GM18526 (cell line): Measurements from ENCODE around the gene PCDHB12.
"Not testable (repeated sequence)": the region's sequence is repeated elsewhere in the genome, so short reads cannot be mapped to it uniquely, and the experiment has no call there.

Experiments used
- POLR2A ChIP-seq: IDR thresholded peaks from 3 replicates; pipeline ENCODE4 v1.6.1; 2011; ENCODE audit not compliant: insufficient read length; ENCODE audit errors: extremely low read depth

The PCDHB12 gene

DNA sequence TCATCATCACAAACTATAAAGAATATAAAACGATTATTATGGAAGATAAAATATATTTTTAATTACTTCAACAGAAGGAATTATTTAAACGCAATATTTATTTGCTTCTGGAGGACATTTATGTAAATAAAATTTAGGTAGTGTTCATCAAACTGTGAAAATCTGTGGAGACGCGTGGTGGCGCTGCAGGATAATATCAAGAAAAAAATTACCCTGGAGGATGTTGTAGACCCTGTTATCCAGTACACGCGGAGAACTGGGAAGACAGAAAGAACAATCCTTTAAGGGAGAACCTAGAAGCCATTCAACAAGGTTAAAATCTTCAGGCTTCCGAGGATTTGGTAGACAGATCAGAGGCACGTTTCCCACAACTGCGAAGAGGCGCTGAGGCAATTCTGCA lies at the start of gene PCDHB12:
Gene PCDHB12 (plus strand): TSS at position 242 of the 400 bp plus-strand sequence. CDS start 189 bp downstream, outside the sequence.
- TF ChIP-seq POLR2A, result no peak

DNA sequence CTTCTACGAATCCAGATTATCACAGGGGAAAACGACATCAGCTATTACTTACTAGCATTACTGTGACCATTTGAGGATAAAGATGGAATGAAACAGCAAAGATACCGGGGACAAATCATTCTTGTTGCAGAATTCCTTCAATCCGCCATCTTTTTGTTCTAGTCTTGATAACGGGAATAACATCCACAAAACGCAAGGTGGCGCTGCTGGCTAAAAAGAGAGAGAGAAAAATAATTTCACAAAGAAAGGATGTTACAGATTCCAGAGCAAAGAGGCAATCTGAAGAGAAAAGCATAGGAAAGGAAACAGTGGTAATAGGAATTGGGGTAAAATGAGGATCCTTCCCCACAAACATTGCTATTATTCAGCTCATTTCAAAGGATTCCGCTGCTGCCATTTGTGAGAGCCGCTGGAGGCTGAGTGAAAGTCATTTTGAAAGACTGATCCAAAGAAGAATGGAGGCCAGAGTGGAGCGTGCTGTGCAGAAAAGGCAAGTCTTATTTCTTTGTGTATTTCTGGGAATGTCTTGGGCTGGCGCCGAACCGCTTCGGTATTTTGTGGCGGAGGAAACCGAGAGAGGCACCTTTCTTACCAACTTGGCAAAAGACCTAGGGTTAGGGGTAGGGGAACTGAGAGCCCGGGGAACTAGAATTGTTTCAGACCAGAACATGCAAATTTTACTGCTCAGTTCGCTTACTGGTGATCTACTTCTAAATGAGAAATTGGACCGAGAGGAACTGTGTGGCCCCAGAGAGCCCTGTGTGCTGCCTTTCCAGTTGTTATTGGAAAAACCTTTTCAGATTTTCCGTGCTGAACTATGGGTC lies 35.9 kb upstream of the PCDHB12 start, which contains the start of gene PCDHB7:
Gene PCDHB7 (plus strand): TSS at position 264 of the 824 bp plus-strand sequence. CDS start 192 bp downstream, at position 456.
- TF ChIP-seq POLR2A, result no peak

DNA sequence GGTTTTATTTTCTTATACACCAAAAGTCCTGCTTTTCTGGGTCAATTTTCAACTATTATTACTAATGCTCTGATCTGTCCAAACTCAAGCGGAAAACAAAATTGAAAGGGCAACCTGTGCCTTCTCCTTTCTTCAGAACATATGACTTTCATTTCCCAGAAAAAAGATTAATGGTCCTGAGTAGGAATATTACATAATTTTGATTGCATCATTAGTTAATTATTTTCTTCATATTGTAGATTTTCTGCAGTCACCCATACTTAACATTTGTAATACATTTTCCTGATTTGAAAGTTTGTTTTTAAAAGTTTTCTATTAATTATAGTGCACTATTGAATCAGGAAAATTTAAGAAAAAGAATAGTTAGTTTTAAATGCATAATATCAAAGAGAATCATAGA lies 32.6 kb upstream of the PCDHB12 start:
- TF ChIP-seq POLR2A, result no peak

DNA sequence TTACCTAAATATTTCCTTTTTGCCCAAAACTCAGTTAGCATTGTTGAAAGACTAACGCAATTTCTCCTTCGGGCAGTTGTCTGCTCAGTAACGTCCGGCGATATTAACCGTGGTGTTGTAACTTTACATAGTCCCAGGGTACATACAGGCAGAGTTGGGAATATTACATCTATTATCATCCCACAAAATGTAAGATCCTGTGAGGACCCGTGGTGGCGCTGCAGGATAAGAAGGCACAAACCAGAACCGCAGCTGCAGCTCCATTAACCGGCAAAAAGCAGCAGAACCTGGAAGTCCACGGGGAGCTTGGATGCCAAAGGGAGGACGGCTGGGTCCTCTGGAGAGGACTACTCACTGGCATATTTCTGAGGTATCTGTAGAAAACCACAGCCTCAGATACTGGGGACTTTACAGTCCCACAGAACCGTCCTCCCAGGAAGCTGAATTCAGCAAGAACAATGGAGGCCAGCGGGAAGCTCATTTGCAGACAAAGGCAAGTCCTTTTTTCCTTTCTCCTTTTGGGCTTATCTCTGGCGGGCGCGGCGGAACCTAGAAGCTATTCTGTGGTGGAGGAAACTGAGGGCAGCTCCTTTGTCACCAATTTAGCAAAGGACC lies 30.8 kb upstream of the PCDHB12 start, which contains the start of gene PCDHB8:
Gene PCDHB8 (plus strand): TSS at position 214 of the 615 bp plus-strand sequence. CDS start 245 bp downstream, at position 459.
- not testable (repeated sequence) for TF ChIP-seq POLR2A

DNA sequence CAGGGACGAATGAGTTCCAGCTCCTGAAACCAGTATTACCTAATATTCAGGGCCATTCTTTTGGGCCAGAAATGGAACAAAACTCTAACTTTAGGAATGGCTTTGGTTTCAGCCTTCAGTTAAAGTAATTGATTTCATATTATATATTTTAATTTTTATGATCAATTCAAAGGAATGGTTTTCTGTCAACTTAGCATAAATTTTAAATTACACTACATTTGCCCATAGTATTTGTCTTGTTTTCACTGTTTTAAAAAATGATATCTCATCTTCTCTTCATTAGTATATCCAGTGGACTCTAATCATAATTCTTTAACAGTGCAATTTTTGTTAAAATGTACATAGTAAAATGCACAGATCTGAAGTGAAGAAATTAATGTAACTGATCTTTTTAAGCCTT lies 28.2 kb upstream of the PCDHB12 start:
- no peak for TF ChIP-seq POLR2A

DNA sequence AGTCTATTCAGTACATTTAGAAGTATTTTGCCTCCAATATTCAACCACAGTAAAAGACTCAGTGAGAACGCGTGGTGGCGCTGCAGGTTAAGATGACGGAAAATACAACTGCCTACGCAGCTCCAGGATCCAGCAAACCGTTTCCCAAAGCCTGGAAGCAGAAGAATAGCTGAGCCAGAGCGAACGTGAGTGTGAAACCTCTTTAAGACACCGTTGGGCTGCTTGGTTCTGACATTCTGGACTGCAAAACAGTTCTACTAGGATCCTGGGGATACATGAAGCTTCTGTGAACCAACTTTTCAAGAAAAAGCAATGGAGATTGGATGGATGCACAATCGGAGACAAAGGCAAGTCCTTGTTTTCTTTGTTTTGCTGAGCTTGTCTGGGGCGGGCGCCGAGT lies 26.3 kb upstream of the PCDHB12 start, which contains the start of gene PCDHB16:
Gene PCDHB16 (plus strand): TSS at position 140 of the 400 bp plus-strand sequence. CDS start 173 bp downstream, at position 313.
- no peak for TF ChIP-seq POLR2A

DNA sequence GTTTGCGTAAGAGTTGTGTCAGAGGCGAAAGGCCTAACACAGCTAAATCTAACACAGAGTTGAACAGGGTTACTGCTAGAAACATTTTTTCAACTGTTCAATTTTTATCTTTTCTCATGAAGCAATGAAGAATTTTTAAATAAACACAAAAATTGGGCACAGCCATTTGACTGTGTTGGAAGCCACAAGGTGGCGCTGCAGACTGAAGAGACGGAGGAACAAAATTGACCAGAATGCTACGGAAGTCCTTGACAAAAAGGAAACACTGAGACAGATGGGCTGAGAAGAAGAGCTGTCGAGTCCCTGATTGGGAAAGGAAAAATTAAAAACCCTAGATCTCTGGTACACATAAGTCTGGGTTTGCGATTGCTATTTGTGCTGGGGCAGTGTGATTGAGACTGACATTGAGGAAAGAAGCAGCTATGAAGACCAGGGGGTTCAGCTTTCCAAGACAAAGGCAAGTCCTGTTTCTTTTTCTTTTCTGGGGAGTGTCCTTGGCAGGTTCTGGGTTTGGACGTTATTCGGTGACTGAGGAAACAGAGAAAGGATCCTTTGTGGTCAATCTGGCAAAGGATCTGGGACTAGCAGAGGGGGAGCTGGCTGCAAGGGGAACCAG lies 21.5 kb upstream of the PCDHB12 start, which contains the start of gene PCDHB9:
Gene PCDHB9 (plus strand): TSS at position 265 of the 616 bp plus-strand sequence. CDS start 158 bp downstream, at position 423.
- no peak for TF ChIP-seq POLR2A

DNA sequence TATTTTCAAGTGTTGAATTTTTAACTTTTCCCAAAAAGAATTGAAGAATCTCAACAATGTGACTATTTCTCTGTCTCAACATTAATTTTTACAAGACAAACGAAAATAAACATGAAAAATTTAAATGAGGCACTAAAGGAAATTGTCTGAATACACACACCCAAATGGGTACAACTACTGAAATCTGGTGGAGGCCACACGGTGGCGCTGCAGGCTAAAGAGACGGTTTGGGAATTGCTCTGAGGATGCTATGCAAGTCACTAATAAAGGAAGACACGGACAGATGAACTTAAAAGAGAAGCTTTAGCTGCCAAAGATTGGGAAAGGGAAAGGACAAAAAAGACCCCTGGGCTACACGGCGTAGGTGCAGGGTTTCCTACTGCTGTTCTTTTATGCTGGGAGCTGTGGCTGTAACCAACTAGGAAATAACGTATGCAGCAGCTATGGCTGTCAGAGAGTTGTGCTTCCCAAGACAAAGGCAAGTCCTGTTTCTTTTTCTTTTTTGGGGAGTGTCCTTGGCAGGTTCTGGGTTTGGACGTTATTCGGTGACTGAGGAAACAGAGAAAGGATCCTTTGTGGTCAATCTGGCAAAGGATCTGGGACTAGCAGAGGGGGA lies 16.3 kb upstream of the PCDHB12 start, which contains the start of gene PCDHB10:
Gene PCDHB10 (plus strand): TSS at position 244 of the 616 bp plus-strand sequence. CDS start 200 bp downstream, at position 444.
- TF ChIP-seq POLR2A, result no peak

DNA sequence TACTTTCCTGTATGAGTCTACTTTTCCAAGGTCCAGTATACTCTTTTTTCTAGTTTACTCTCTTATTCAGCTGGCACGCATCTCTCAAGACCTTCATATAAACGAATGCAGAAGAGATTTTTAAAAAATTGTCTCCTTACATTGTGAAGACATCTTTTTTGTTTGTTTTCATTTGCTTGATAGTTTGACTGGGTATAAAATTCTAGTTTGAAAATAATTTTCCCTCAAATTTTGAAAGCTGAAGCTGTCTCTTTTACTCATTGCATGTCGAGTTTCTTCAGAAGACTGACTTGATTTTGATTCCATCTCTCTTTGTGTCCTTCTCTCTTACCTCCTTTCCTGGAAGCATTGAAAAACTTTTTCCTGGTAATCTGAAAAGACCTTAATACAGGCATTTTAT lies 12.2 kb upstream of the PCDHB12 start:
- no peak for TF ChIP-seq POLR2A

DNA sequence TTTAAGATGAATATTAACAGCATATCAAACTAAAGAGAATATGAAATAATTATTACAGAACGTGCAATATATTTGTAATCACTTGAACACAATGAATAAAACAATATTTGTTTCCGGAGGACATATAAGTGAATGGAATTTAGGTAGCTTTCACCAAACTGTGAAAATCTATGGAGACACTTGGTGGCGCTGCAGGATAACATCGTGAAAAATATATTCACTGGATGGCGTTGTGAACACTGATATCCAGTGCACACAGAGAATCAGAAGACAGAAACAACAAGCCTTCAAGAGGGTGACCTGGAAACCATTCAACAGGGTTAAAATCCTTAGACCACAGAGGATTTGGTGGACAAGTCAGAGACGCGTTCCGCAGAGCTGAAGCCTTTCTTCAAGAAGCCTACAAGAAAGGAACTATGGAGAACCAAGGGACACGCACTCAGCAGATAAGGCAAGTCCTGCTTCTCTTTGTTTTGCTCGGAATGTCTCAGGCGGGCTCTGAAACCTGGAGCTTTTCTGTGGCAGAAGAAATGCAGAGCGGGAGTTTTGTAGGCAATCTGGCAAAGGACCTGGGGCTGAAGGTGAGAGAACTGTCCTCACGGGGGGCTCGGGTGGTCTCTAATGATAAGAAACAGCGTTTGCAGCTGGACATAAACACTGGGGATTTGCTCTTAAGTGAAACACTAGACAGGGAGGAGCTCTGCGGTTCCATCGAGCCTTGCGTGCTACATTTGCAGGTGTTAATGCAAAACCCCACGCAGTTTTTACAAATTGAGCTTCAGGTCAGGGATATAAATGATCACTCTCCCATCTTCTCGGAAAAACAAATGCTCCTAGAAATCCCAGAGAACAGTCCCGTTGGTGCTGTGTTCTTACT lies 8.9 kb upstream of the PCDHB12 start, which contains the start of gene PCDHB11:
Gene PCDHB11 (plus strand): TSS at position 269 of the 877 bp plus-strand sequence. CDS start 148 bp downstream, at position 417.
- no peak for TF ChIP-seq POLR2A

DNA sequence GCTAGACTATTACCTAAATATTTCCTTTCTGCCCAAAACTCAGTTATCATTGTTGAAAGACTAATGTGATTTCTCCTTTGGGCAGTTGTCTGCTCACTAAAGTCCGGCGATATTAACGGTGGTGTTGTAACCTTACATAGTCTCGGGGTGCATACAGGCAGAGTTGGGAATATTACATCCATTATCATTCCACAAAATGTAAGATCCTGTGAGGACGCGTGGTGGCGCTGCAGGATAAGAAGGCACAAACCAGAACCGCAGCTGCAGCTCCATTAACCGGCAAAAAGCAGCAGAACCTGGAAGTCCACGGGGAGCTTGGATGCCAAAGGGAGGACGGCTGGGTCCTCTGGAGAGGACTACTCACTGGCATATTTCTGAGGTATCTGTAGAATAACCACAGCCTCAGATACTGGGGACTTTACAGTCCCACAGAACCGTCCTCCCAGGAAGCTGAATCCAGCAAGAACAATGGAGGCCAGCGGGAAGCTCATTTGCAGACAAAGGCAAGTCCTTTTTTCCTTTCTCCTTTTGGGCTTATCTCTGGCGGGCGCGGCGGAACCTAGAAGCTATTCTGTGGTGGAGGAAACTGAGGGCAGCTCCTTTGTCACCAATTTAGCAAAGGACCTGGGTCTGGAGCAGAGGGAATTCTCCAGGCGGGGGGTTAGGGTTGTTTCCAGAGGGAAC lies 5.3 kb downstream of the PCDHB12 start, which contains the start of gene PCDHB13:
Gene PCDHB13 (plus strand): TSS at position 264 of the 684 bp plus-strand sequence. CDS start 205 bp downstream, at position 469.
- not testable (repeated sequence) for TF ChIP-seq POLR2A

DNA sequence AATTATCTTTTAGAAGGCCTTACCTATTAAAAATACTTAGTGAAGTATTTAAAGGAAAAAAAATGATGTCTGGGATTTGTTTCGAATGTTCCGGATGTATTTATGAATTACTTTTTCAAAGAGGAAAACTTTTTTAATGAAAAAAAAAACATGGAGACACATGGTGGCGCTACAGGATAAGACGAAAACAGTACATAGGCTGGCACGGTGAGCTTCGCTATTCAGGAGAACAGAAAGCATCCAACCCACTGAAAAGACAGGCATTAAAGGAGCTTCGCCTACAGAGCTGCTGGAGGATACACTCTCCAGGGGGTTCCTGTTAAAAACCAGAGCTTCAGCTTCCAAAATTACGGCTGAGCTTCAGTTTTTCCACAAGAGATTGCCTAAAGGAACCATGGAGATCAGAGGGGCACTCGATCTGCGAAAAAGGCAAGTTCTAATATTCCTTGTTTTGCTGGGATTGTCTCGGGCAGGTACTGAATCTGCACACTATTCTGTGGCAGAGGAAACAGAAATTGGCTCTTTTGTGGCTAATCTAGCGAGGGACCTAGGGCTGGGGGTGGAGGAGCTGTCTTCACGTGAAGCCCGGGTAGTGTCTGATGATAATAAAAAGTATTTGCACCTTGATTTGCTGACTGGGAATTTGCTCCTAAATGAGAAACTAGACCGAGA lies 14.7 kb downstream of the PCDHB12 start, which contains the start of gene PCDHB14:
Gene PCDHB14 (plus strand): TSS at position 232 of the 672 bp plus-strand sequence. CDS start 163 bp downstream, at position 395.
- TF ChIP-seq POLR2A, result no peak

DNA sequence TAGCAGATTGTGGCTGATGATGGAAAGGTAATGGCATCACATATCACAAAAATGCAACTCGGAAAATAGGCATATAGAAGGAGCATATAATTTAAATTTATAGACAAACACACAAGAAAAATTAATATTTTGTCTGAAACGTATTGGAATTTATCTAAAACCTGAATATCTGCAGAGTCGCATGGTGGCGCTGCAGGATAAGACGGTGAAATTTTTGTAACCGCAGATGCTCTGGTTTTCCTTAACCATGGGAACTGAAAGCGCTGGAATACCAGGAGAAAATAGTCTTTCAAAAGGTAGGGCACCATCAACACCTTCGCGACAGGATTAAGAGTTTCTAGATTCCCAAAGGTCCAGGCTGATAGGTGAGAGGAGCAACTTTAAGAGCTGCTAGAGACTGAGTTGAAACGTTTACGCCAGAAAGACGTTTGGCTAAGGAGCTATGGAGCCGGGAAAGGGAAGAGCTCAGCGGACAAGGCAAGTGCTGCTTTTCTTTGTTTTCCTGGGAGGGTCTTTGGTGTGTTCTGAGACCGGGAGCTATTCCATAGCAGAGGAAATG lies 25.7 kb downstream of the PCDHB12 start:
- no peak for TF ChIP-seq POLR2A
